Astrocyte of the spinal cord (primary cell): ENCODE data around the gene CEP43.
A peak's percentile ranks its signal among the peaks of the same experiment; 100 is the strongest.

Experiments used
- DNase-seq: peaks from one replicate; pipeline ENCODE4 v3.0.0; 2011; ENCODE audit warnings: low read depth, low spot score
- H3K4me3 ChIP-seq: 2 replicates; pipeline ENCODE4 v1.5.1; 2011; ENCODE audit warnings: low read depth, mild to moderate bottlenecking, low read length, moderate library complexity
- CTCF ChIP-seq: IDR thresholded peaks from 2 replicates; pipeline ENCODE4 v1.5.1; 2012; ENCODE audit warnings: low read depth, mild to moderate bottlenecking, low read length, inconsistent platforms
- in situ Hi-C: cut with HindIII; loops from 2 replicates; pipeline ENCODE4 v1.10.0; 2017; ENCODE audit warnings: low sequenced_read_pairs

CEP43 gene

GRCh38 chr6:166957087-166957804 lies 42.0 kb upstream of the CEP43 start:
- DNase-seq = no peak

GRCh38 chr6:166957805-166958076 lies 41.5 kb upstream of the CEP43 start:
- H3K4me3 ChIP-seq = no peak overlapping the region
- no peak for DNase-seq
- in situ Hi-C loops = no loop called here
- TF ChIP-seq CTCF = no peak

More at GRCh38 chr6:166957087-166957804, 42.0 kb upstream of the CEP43 start:
- H3K4me3 ChIP-seq = peak overlapping the region; percentile 63
- in situ Hi-C loops = no loop called here
- no peak for TF ChIP-seq CTCF

- no peak overlapping the region for H3K4me3 ChIP-seq
- no peak for TF ChIP-seq CTCF
- DNase-seq = no peak
- in situ Hi-C loops = no loop called here
These were observed 40.0 kb upstream of the CEP43 start for GRCh38 chr6:166958926-166959861.

GRCh38 chr6:166959911-166960608 lies 39.1 kb upstream of the CEP43 start:
- in situ Hi-C loops = no loop called here
- no peak overlapping the region for H3K4me3 ChIP-seq
- TF ChIP-seq CTCF = no peak
- no peak for DNase-seq

GRCh38 chr6:166960609-166960978 lies 38.6 kb upstream of the CEP43 start:
- no peak for DNase-seq
- TF ChIP-seq CTCF = no peak
- H3K4me3 ChIP-seq = no peak overlapping the region
- in situ Hi-C loops = no loop called here

- in situ Hi-C loops = no loop called here
- TF ChIP-seq CTCF = no peak
- no peak for DNase-seq
- no peak overlapping the region for H3K4me3 ChIP-seq
These were observed 32.9 kb upstream of the CEP43 start for GRCh38 chr6:166966268-166966667.
